ENCODE measurements around the gene LGALS4.
A peak's percentile ranks its signal among the peaks of the same experiment; 100 is the strongest.
"Not testable (repeated sequence)": the region's sequence is repeated elsewhere in the genome, so short reads cannot be mapped to it uniquely, and the experiment has no call there.

The LGALS4 gene

DNA sequence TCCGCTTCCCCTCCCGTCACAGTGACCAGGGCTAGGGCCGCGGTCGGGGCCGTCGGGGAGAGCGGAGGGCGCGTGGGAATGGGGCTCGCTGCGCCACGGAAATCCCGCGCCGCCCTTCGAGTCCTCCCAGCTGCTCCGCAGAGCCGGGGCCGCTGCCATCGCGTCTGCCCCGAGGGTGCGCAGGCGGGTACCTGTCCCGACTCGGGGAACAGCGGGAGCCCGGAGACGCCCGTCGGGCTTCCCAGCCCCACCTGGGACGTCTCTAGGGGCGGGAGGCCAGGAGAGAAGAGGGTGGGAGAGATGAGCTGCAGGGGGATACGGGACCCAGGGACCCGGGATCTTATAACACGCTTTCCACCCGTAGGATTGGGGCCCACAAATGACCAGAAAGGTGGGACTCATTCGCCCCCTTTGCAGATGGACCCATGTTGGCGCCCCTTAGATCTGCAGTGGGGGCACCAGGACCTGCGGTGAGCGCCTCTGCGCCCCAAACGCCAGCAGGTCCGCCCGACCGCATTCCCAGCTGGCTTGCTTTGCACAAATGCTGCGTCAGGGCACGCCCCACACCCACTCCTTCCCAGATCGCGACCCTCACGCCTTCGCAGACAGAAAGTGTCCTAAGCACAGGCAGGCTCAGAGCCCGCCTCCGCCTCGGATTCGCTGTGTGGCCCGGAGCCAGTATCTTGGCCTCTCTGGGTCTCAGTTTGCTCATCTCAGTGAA, 42.4 kb downstream of the LGALS4 start:
- not testable (repeated sequence) for DNase-seq (ENCODE audit: low spot score)

DNA sequence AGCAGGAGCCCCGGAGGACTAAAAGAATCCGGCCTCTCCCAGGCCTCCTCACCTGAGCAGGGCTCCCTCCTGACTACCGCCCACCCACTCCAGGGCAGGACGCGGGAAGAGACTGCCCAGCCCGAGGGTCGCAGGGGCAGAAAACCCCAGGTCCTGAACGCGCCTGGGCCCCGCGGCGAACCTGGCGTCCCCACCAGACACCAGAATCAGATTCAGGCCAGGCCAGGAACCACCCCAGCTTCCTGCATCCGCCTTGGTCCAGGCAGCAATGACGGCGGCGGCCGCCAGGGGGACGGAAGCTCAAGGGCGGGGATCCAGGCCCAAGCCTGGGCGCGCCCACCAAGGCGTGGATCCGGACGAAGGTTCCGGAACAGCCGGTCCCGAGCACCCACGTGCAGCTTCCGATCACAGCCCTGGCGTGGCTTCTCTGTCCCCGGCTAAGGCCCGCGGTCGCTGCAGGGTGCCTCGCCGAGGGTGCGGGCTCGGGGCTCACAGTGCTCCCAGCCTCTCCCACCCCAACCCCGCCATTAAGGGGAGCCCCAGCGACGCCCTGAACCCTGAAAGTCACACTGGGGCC, 43.0 kb downstream of the LGALS4 start:
- DNase-seq (ENCODE audit: low spot score) = peak; percentile 84

DNA sequence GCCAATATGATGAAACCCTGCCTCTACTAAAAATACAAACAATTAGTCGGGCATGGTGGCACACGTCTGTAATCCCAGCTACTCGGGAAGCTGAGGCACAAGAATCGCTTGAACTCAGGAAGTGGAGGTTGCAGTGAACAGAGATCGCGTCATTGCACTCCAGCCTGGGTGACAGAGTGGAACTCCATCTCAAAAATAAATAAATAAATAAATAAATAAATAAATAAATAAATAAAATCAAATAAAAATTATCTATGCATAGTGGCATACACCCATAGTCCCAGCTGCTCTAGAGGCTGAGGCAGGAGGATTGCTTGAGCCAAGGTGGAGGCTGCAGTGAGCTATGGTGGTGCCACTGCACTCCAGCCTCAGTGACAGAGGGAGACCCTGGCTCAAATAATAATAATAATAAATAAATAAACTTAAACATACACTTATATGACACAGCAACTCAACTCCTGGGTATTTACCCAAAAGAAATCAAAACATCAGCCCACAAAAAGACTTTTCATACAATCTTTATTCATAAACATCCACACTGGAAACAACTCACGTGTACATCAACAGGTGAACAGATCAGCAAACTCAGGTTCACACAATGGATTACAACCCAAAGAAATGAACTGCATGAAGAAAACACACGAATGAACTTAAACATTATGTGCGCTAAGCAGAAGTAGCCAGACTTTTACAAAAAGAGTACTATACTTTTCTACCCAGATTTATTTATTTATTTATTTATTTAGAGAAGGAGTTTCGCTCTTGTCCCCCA, 46.3 kb downstream of the LGALS4 start:
- DNase-seq (ENCODE audit: low spot score) = no peak

DNA sequence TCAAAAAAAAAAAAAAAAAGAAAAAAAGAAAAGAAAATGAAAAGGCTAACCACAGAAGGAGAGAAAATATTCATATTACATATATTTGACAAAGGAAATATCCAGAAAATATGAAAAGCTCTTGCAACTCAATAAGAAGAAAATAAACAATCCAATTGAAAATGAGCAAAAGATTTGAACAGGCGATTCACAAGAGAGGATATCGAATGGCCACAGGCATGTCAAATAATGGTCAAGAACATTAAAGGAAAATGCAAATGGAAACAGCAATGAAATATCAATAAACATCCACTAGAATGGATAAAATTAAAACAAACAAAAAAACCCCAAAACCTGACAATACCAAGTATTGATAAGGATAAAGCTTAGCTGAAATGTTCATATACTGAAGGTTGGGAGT, 47.5 kb downstream of the LGALS4 start:
- no peak for DNase-seq (ENCODE audit: low spot score)

DNA sequence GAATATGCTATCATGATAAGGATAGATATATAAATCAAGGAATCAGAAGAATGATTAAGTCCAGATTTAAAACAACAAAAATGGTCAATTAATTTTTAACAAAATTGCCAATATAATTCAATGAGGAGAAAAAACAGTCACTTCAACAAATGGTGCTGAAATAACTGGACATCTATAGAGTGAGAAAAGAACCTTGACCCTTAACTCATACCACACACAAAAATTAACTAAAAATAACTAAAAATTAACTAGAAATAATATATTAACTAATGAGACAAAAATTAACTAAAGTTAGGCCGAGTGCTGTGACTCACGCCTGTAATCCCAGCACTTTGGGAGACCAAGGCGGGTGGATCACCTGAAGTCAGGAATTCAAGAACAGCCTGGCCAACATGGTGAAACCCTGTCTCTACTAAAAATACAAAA, 48.9 kb downstream of the LGALS4 start:
- DNase-seq (ENCODE audit: low spot score) = no peak

DNA sequence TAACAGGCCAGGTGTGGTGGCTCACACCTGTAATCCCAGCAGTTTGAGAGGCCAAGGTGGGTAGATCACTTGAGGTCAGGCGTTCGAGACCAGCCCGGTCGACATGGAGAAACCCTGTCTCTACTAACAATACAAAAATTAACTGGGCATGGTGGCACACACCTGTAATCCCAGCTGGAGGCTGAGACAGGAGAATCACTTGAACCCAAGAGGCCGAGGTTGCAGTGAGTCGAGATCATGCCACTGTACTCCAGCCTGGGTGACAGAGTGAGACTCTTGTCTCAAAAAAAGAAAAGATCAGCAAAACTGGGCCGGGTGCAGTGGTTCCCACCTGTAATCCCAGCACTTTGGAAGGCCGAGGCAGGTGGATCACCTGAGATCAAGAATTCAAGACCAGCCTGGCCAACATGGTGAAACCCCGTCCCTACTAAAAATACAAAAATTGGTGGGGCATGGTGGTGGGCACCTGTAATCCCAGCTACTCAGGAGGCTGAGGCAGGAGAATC, 50.8 kb downstream of the LGALS4 start:
- DNase-seq (ENCODE audit: low spot score) = not testable (repeated sequence)

DNA sequence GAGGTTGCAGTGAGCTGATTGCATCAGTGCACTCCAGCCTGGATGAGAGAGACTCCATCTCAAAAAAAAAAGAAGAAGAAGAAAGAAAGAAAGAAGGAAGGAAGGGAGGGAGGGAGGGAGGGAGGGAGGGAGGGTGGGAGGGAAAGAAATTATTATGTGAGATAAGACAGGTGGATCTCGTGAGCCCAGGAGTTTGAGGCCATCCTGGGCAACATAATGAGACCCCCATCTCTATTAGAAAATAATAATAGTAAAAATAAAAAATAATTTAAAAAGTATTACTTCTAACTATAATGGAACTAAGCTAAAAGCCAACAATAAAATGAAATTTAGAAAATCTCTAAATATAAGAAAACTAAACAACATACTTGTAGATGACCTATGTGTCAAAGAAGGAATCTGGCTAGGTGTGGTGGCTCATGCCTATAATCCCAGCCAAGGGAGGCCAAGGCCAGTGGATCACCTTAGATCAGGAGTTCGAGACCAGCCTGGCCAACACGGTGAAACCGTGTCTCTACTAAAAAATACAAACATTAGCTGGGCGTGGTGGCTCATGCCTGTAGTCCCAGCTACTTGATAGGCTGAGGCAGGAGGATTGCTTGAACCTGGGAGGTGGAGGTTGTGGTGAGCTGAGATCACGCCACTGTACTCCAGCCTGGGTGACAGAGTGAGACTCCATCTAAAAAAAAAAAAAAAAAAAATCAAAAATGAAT, 51.8 kb downstream of the LGALS4 start:
- DNase-seq (ENCODE audit: low spot score) = not testable (repeated sequence)

DNA sequence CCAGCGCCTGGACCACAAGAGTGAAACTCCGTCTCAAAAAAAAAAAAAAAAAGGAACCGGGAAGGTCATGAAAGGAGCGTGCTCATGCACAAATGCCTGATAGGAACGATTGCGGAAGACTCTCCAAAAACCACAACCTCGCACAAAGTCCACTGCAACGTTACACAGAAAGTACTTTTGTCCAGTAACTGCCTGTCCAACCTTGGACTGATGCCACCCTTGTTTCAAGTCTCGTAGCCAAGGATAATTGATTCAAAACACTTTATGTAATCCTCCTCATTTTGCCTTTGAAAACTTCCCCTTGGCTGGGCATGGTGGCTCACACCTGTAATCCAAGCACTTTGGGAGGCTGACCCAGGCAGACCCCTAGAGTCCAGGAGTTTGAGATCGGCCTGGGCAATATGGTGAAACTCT, 53.1 kb downstream of the LGALS4 start:
- DNase-seq (ENCODE audit: low spot score) = no peak

DNA sequence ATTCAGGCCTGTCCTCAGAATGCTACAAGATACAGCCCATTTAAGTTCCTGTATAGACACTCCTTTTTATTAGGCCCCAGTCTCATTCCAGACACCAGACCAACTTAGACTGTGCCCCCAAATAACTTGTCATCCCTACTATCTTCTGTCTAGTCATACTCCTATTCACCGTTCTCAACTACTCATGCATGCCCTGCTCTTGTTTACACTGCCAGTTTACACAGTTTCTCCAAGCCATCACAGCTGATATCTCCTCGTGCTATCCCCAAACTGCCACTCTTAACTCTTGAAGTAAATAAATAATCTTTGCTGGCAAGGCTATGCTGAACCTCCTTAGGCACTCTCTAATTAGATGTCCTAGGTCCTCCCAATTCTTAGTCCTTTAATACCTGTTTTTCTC, 58.5 kb downstream of the LGALS4 start:
- DNase-seq (ENCODE audit: low spot score) = not testable (repeated sequence)

DNA sequence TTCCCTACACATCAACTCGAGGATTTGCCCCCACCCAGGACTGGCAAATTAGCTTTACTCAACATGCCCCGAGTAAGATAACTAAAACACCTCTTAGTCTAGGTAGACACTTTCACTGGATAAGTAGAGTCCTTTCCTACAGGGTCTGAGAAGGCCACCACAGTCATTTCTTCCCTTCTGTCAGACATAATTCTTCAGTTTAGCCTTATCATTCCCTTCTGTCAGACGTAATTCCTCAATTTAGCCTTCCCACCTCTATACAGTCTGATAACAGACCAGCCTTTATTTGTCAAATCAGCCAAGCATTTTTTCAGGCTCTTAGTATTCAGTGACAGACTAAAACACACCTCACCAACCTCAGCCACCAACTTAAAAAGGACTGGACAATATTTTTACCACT, 59.0 kb downstream of the LGALS4 start:
- not testable (repeated sequence) for DNase-seq (ENCODE audit: low spot score)

Data from kidney capillary endothelial cell (primary cell).